Measurements from ENCODE around the gene RDH16.

- TF ChIP-seq POLR2A (IDR thresholded peaks at IDR 0.05; ENCODE audit: low read depth, low read length): no peak
- TF ChIP-seq POLR2AphosphoS5 (IDR thresholded peaks at IDR 0.05; ENCODE audit: low read depth, low read length): no peak
- no peak for TF ChIP-seq TAF1 (IDR thresholded peaks at IDR 0.05; ENCODE audit: low read depth, low read length)
These were observed 47.2 kb upstream of the RDH16 start for GRCh38 chr12:57004651-57005050.

Measured in GM12891 (cell line).